GM18499 (cell line): ENCODE data around the gene GPLD1.
"Not testable (repeated sequence)": the region's sequence is repeated elsewhere in the genome, so short reads cannot be mapped to it uniquely, and the experiment has no call there.

Source experiments
- ATAC-seq: cut with Tn5 transposase; IDR thresholded peaks from one replicate; pipeline ENCODE4 v1.9.1; 2021; ENCODE audit warnings: moderate number of reproducible peaks; ENCODE audit not compliant: insufficient read depth, unreplicated experiment

GPLD1 gene

DNA sequence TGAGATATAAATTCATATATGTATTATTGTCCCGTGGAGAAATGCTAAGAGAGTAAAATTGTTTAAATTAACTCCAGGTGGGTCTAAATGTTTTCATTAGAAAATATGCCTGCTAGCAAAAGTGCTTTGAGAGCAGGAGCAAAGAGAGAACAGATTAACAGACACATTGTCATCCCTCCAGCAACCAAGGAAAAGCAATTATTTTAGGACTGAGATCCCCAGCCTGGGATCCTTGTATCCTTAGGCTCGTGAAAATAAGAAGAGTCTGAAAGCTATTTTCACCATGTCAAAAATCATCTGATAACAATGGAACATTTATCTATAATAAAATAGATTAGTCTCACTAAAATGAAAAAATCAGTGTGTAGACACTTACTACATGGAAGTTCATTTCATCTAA lies 98.2 kb downstream of the GPLD1 start:
- ATAC-seq = no peak

GRCh38 chr6:24387818-24388217 lies 101.6 kb downstream of the GPLD1 start:
- ATAC-seq = no peak

DNA sequence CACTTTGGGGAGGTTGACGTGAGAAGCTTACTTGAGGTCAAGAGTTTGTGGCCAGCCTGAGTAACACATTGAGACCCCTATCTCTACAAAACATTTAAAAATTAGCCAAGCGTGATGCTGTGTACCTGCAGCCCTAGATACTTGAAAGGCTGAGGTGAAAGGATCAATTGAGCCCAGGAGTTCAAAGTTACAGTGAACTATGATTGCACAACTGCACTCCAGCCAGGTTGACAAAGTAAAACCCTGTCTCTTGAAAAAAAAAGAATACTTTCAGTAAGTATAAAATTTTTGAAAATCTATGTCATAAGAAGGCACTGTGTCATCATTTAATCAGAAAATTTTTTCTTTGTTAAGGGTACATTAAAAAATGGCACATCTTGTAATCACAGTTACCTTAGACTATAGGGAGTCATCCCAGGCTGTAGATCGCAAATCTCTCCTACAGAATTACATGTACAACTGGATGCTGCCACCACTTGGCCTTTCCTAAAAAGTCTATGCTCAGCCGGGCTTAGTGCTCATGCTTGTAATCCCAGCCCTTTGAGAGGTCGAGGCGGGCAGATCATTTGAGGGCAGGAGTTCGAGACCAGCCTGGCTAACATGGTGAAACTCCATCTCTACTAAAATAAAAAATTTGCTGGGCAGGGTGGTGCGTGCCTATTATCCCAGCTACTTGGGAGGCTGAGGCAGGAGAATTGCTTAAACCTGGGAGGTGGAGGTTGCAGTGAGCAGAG lies 103.7 kb downstream of the GPLD1 start:
- ATAC-seq = no peak

DNA sequence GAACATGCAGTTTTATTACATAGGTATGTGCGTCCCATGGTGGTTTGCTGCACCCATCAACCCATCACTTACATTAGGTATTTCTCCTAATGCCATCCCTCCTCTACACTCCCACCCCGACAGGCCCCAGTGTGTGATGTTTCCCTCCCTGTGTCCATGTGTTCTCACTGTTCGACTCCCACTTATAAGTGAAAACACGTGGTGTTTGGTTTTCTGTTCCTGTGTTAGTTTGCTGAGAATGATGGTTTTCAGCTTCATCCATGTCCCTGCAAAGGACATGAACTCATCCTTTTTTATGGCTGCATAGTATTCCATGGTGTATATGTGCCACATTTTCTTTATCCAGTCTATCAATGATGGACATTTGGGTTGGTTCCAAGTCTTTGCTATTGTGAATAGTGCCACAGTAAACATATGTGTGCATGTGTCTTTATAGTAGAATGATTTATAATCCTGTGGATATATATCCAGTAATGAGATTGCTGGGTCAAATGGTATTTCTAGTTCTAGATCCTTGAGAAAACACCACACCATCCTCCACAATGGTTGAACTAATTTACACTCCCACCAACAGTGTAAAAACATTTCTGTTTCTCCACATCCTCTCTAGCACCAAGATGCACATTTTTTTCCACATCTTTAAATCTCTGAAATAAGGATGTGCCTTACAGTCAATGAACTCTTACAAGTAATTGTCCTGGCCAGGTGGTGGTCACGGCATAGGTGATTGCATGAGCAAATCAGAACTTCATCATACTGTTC lies 104.8 kb downstream of the GPLD1 start:
- ATAC-seq = not testable (repeated sequence)

DNA sequence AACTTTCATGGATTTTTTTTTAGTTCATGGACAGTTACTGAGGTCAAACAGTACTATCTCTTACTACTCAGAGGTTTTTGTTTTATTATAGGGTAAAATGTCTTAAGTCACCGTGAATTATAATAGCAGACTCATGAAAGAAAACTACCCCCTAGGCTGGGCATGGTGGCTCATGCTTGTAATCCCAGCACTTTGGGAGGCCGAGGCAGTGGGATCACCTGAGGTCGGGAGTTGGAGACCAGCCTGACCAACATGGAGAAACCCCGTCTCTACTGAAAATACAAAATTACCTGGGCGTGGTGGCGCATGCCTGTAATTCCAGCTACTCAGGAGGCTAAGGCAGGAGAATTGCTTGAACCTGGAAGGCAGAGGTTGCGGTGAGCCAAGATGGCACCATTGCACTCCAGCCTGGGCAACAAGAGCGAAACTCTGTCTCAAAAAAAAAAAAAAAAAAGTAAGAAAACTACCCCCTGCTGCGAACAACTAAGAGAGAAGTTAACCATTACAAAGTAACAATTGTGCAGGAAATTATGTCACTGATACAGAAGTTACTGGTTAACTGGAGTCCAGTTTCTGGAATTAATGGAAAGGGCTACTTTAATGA lies 106.4 kb downstream of the GPLD1 start:
- not testable (repeated sequence) for ATAC-seq

DNA sequence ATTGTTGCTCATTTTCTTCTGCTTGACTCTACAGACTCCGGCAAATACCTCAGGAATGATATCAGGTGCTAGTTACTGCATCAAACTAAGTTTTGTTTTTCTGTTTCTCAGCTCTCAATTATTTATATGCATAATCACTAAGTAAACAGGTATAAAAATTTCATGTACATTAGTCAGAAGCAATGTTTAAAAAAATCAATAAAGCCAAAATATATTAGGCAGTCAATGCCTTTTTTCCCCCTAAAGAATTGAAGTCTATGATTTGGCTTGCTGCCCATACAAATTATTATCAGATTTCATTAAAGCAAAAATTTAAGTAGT lies 107.2 kb downstream of the GPLD1 start:
- ATAC-seq = no peak

- ATAC-seq = no peak
These were observed 107.7 kb downstream of the GPLD1 start for GRCh38 chr6:24381476-24382219.

DNA sequence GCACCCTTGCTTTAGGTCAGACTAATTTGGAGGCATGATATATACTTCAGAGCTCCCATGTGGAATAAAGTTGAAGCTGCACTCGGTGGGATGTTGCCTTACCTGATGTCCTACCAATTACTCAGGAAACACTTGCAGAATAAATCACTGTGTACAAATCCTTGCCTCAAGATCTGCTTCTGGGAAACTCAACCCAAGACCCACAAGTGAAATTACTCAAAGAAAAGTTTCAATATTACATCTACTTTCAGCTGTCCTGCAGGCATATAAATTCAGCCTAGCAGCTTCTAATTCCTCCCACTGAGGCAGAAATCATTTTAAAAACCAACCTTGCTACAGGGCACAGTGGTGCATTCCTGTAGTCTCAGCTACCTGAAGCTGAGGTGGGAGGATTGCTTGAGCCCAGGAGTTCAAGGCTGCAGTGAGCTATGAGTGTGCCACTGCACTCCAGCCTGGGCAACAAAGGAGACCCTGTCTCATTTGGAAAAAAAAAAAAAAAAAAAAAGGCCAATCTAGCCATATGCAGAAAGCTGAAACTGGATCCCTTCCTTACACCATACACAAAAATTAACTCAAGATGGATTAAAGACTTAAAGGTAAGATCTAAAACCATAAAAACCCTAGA lies 110.8 kb downstream of the GPLD1 start:
- ATAC-seq = no peak
